Activated CD4-positive, alpha-beta T cell treated with anti-CD3 and anti-CD28 coated beads, Interleukin-2, amount 50 U/mL, for 48 hours (primary cell): ENCODE data around the gene JAZF1.

ENCODE experiments used
- DNase-seq, 2 experiments: peaks; one replicate each; pipeline ENCODE4 v3.0.0-alpha.2; 2020

JAZF1 gene

GRCh38 chr7:28165261-28165660 is 15.3 kb downstream of the JAZF1 start:
- no peak for DNase-seq

DNA sequence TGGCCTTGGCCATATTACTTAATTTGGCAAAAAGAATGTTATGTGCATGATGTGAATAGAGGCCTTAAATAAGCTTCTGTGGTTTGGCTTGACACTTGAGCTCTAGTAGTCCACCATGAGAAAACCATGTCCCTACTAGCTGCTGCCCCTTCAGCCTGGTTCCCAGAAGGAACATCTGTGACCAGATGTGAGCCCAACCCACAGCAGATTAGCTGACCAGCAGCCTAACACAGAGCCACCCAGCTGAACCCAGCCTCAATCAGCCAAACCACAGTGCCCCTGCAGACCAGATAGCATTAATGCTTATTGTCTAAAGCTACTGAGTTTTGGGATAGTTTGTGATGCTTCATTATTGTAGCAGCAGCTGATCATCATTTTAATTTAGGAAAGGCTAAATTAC is 16.6 kb downstream of the JAZF1 start:
- no peak for DNase-seq

GRCh38 chr7:28161331-28161730 is 19.3 kb downstream of the JAZF1 start:
- DNase-seq = no peak

DNA sequence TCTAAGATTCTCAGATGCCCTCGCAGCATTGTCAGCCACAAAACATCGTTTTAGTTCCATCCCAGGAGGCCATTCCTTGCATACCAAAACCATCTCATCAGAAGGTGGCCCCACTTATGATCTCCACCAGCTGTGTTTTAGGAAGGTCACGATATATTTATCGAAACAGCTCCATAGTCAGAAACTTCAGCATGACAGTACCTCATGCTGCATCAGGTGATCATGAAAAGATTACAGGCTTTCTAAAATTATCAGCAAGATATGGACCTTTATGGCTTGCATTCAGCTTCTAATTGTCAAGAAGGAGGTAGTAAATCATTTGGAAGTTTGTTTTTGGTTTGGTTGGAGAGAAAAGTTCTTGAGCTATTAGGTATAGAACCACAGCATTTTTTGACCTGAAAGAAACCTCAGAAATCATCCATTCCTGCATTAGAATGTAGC is 20.0 kb downstream of the JAZF1 start:
- no peak for DNase-seq

- no peak for DNase-seq
These were observed 22.7 kb downstream of the JAZF1 start for GRCh38 chr7:28157831-28158416.

DNA sequence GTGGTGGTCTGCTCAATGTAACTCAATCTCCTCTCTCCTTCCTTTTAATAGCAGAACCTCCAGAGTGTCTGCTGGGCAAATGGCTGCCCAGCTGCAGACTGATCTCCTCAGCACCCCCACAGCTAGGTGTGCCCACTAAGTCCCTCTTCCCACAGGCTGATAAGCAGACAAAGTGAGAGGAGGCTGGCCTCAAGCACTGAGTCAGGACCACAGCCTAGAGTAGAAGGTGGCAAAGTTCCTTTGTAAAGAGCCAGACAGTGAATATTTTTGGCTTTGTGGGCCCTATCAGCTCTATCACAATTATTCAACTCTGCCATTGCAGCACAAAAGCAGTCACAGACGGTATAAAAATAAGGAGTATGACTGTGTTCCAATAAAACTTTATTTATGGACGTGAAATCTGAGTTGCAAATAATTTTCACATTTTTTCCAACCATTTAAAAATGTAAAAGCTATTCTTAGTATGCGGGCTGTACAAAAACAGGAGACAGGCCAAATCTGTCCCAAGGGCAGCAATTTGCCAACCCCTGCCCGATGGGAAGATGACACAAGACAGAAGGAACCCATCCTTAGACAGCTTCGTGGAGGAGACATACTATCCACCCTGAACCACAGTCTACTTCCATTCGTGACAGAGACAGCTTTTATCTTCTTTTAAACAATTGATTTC is 23.4 kb downstream of the JAZF1 start:
- DNase-seq = no peak

DNA sequence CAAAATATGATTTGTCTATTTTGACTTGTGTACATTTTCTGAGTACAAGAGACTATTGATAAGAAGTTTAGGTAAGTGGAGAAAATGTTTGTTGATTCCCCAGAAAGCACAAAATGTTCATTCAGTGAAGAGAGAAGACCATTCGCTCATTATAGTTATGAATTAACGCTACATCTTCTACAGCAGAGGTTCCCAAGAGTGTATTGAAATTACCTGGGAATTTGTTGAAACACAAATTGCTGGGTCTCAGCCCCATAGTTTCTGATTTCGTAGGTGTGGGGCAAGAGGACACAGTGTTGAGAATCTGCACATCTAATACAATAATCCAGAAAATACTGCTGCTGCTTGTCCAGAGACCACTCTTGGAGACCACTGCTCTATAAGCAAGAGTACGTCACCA is 24.2 kb downstream of the JAZF1 start:
- DNase-seq = no peak

DNA sequence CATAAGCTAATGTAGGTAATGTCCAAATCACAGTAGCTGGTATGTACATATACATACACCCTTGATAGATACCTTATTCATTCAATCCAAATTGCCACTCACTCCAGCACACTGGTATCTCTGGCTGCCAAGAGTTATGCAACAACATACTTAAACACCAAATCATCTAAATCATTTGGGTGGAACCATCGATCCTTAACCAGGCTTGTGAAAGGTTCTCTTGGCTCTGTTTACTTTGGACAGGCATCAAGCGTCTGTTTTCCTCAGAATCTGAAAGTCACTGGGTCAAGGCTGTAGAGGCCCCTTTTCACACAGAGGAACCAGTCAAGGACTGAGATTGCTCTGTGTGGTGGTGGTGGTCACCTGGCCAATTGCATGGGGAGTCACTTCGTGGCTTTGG is 24.6 kb downstream of the JAZF1 start:
- DNase-seq = no peak

DNA sequence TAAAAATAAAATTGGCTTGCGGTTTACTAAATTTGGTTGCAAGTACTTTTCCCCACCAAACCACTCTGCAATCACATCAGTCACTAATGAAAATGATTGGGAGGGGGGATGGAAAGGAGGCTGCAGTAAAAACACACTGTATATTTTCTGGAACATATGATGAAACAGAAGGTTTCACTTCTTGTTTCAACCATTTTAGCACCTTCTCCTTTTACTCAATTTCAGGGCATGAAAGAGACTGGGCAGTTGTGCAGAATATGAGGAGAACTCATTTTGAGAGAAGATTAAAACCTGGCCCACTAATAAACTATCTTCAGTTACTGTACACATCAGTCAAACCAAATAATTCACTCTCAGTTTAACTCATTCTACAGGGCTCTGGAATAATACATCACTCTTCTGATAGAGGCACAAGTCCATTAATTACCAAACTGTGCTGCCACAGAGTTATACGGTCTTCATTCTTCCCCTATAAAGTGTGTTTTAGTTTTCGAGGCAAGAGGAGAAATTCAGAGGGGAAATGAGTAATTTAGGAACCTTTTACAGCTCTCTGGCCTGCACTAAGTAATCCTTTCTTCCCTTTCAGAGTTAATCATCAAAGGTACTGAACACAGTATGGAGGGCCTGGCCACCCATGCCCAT is 25.5 kb downstream of the JAZF1 start:
- no peak for DNase-seq

GRCh38 chr7:28152594-28152993 is 28.0 kb downstream of the JAZF1 start:
- DNase-seq = no peak

GRCh38 chr7:28151965-28152364 is 28.6 kb downstream of the JAZF1 start:
- DNase-seq = no peak

DNA sequence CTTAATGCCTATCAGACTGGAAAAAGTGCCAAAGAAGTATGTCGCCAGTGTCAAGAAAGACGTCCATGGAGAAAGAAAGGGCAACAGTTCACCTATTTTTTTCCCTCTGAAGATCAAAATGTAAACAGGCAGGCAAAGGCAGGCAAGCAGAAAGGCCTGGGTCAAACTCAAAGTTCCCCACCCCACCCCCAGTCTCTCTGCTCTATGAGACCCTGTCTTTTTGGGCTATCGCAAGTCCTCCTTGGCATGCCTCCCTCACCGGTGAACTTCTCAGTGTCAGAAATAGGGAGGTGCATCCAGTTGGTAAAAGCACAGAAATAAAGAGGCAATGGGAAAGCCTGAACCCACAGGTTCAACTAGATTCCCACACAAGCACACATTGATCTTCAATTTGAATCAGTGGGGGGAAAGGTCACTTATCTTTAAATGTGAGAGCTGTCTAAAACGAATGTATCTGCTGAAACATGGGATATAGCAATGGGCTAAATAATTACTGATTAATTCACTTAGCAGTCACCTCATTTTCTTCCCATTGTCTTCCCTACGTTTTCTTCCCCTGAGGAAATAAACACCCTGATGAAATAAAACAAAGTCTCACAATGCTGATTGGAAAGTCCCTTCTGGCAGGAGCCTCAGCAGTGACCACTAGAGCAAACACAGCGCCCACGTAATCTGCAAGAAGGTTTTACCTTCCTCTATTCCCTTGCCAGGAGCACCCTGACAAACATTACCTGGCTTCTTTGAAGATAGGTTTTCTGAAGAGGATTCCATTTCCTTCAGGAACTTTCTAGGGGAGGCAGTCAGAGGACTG is 31.1 kb downstream of the JAZF1 start:
- DNase-seq = no peak

DNA sequence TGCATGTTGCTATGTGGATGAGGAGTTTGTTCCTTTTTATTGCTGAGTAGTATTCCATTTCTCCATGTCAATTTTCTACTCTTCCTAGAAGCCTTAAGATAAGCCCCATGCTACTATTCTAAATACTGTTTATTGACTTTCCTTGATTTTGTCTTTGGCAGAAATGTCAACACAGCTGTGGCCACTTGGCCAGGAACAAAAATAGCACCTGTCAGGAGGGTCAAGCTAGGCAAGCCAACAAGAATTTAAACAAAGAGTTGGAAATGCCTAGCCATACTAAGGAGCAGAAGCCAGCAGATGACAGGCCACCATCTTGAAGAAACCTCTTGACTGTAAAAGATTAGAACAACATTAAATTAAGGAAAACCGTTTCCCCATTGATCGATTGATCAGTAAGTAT is 34.7 kb downstream of the JAZF1 start:
- DNase-seq = no peak

GRCh38 chr7:28145090-28145626 is 35.4 kb downstream of the JAZF1 start:
- DNase-seq = no peak

DNA sequence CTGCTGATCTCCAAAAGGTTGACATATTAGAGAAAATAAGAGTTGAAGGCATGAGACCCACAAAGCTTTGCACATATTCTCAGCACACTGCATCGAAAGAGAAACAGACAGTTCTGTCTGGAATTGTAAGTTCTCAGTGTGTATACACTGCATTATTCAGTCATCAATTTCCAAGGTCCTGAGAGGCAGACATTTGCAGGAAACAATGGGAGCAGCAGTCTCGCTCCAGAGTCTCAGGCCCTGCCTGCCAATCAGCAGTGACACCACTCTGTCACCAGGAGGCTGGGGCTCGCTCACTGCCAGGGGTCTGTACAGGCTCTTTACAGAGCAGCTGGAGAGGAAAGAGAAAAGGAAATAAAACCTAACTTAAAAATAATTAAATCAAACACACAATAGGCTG is 36.3 kb downstream of the JAZF1 start:
- DNase-seq = no peak

DNA sequence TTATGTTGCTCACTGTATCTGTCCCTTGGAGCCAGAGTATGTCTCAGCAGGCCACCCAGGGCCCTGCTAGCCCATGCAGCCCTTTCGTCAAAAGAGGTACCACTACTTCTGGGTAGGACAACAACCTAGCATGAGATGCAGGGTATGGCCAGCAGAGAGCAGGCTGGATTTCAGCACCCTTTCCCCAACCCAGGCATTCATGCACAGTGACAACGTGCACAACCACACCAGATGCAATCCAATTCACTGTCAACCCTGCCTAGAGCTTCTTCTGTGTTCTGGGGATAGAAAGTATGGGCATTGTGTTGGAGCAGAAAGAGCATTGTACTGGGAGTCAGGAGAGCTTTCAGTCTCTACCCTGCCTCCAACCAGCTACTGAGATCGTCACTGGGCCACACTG is 37.9 kb downstream of the JAZF1 start:
- no peak for DNase-seq

GRCh38 chr7:28140979-28141378 is 39.6 kb downstream of the JAZF1 start:
- no peak for DNase-seq

GRCh38 chr7:28138837-28139236 is 41.8 kb downstream of the JAZF1 start:
- DNase-seq = no peak

GRCh38 chr7:28137463-28137862 is 43.1 kb downstream of the JAZF1 start:
- no peak for DNase-seq

GRCh38 chr7:28136885-28137284 is 43.7 kb downstream of the JAZF1 start:
- no peak for DNase-seq

DNA sequence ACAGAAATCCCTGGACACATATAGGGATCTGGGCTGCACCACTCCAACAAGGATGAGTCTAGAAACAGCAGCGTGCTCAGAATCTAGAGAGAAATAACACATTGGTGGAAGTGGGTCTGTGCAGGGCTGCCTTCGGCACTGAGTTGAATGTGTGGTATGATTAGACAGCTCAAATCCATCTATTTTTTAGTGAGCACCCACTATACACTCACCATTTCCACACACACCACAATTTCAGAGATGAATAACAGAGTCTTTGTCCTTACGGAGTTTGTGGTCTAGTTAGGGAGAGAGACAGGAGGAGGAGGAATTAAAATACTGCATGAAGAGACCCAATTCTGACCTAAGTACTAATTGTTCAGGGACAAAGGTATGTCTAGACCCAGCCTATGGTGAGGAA is 44.2 kb downstream of the JAZF1 start:
- DNase-seq = no peak

DNA sequence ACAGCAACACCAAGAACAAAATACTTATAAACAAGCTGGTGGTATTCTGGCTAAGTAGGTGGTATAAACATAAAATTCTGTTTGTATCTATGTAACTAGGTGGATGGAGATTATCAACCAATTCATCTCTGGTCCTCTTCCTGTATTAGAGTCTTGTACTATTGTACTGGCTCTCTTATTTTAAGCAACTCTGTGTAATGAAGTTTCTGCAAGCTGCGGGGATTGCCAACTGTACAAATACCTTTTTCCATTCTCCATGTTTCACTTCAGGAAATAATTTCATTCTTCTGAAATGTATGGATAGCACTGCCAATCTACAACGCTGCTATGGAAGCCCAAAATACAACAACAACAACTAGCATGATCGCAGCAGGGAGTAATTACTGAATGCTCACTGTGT is 44.8 kb downstream of the JAZF1 start:
- no peak for DNase-seq

GRCh38 chr7:28135315-28135714 is 45.3 kb downstream of the JAZF1 start:
- no peak for DNase-seq
